Colonic mucosa (tissue), 4 donors: ENCODE measurements around the gene RNF130. TPM values are rescaled to one million over a fixed set of nuclear protein-coding genes. Genes with fewer than 3 reads are reported as not detected.

Source experiments
- DNase-seq: peaks from one replicate; pipeline ENCODE4 v3.0.0-alpha.2; 2020
- H3K27ac ChIP-seq: fragments of 200-600 bp; one replicate; pipeline ENCODE4 v1.8.0; 2021
- H3K27me3 ChIP-seq: fragments of 200-600 bp; one replicate; pipeline ENCODE4 v1.8.0; 2021
- H3K36me3 ChIP-seq: fragments of 200-600 bp; one replicate; pipeline ENCODE4 v1.8.0; 2021
- H3K4me1 ChIP-seq: fragments of 200-600 bp; one replicate; pipeline ENCODE4 v1.8.0; 2021; ENCODE audit warnings: mild to moderate bottlenecking
- H3K4me3 ChIP-seq: fragments of 200-600 bp; one replicate; pipeline ENCODE4 v1.8.0; 2021
- H3K9ac ChIP-seq, 2 donors: one replicate each; pipeline ENCODE4 v1.7.0; 2013; ENCODE audit warnings: control low read depth in 2 of 2, low read depth in 2 of 2, low read length in 2 of 2
- H3K9me3 ChIP-seq: fragments of 200-600 bp; one replicate; pipeline ENCODE4 v1.8.0; 2021
- intact Hi-C: fragments of 100-400 bp; cut with DNase I; formaldehyde crosslinking; loops from one replicate; pipeline ENCODE4 v1.14.1; 2022
- total RNA-seq, 2 donors: library from RNA; stranded (reverse); fragmentation: NEBNext Ultra II Directional in 1 of 2; extraction: Animal tissue kit (Norgen Biotek cat#: 25700) in 1 of 2; gene quantifications; one replicate each; pipeline ENCODE4 v1.2.1, GENCODE V29; 2021
- TF ChIP-seq, protein P1 (sequence below): fragments of 200-600 bp; IDR thresholded peaks from one replicate; pipeline ENCODE4 v1.8.0; 2022; ENCODE audit warnings: antibody characterized with exemption, mild to moderate bottlenecking
- donor health status: healthy.
- donor health status: DM: no; HTN: no; CAD: no.
- donor health status: DM: no; HTN: no; CAD: no.

The RNF130 gene
- total RNA-seq, 2 donors from 2014 or later, result 32.0 to 41.7 TPM

- TF ChIP-seq, protein P1, sequence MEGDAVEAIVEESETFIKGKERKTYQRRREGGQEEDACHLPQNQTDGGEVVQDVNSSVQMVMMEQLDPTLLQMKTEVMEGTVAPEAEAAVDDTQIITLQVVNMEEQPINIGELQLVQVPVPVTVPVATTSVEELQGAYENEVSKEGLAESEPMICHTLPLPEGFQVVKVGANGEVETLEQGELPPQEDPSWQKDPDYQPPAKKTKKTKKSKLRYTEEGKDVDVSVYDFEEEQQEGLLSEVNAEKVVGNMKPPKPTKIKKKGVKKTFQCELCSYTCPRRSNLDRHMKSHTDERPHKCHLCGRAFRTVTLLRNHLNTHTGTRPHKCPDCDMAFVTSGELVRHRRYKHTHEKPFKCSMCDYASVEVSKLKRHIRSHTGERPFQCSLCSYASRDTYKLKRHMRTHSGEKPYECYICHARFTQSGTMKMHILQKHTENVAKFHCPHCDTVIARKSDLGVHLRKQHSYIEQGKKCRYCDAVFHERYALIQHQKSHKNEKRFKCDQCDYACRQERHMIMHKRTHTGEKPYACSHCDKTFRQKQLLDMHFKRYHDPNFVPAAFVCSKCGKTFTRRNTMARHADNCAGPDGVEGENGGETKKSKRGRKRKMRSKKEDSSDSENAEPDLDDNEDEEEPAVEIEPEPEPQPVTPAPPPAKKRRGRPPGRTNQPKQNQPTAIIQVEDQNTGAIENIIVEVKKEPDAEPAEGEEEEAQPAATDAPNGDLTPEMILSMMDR, result no peak
- Histone ChIP-seq H3K9me3 (no peaks in the 10 kb centered on the region), H3K4me1 (no peaks in the 10 kb centered on the region), H3K27me3 (no peaks in the 10 kb centered on the region), H3K27ac (no peak overlapping the region), H3K4me3 (no peak overlapping the region), H3K9ac (no peak overlapping the region), H3K36me3 (no peaks in the 10 kb centered on the region)
- intact Hi-C loops, result no loop called here
- no peak for DNase-seq
Observed at GRCh38 chr5:179986328-179986727, 85.2 kb downstream of the RNF130 start.

DNA sequence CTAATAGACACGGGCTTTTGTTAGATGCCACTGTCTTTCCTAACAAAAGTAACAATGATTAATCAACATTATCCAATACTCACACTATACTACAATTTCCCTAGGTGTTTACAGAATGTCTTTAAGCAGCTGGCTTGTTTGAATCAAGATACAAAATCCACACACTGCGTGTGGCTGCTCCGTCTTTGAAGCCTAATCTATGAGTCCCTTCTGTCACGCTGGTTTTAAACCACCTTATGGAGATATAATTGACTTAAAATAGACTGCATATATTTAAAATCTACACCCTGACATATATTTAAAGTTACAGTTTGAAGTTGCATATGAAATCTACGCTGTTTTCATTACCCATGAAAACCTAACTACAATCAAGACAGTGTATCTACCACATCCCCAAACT, 89.9 kb downstream of the RNF130 start:
- TF ChIP-seq, protein P1, result no peak
- Histone ChIP-seq H3K9ac (no peak overlapping the region), H3K9me3 (no peaks in the 10 kb centered on the region), H3K4me3 (no peak overlapping the region), H3K4me1 (no peaks in the 10 kb centered on the region), H3K36me3 (no peaks in the 10 kb centered on the region), H3K27ac (no peak overlapping the region), H3K27me3 (no peaks in the 10 kb centered on the region)
- DNase-seq, result no peak
- intact Hi-C loops, result no loop called here

DNA sequence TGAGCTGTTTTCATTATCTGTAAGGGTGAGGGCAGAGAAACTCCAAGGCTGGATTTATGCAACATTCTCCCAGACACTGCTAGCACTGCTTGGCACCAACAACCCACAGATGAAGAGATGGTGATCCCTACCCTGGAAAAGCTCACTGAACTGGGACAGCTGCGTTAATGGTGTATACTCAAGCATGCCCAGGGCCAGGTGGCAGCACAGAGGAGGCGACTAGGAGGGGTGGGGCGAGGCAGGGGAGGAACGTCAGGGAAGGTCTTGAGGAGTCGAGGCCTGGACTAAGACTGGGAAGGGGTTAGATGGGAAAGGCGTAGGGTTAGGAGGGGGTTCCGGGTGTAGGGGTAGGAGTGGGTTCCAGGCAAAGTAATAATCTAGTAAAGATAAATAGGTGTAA, 90.8 kb downstream of the RNF130 start:
- H3K27me3 ChIP-seq, result no peaks in the 10 kb centered on the region
- DNase-seq, result no peak
- H3K4me3 ChIP-seq, result no peak overlapping the region
- no peaks in the 10 kb centered on the region for H3K9me3 ChIP-seq
- H3K36me3 ChIP-seq, result no peaks in the 10 kb centered on the region
- H3K9ac ChIP-seq, result no peak overlapping the region
- TF ChIP-seq, protein P1, result no peak
- H3K4me1 ChIP-seq, result no peaks in the 10 kb centered on the region
- intact Hi-C loops, result no loop called here
- H3K27ac ChIP-seq, result no peak overlapping the region

- intact Hi-C loops, result no loop called here
- Histone ChIP-seq H3K9me3 (no peaks in the 10 kb centered on the region), H3K36me3 (peaks cover 5% of the 10 kb centered on the region), H3K4me3 (no peak overlapping the region), H3K4me1 (no peaks in the 10 kb centered on the region), H3K27ac (no peak overlapping the region), H3K27me3 (no peaks in the 10 kb centered on the region), H3K9ac (no peak overlapping the region)
- no peak for DNase-seq
- TF ChIP-seq, protein P1, result no peak
Observed at GRCh38 chr5:179978792-179979191, 92.8 kb downstream of the RNF130 start.

DNA sequence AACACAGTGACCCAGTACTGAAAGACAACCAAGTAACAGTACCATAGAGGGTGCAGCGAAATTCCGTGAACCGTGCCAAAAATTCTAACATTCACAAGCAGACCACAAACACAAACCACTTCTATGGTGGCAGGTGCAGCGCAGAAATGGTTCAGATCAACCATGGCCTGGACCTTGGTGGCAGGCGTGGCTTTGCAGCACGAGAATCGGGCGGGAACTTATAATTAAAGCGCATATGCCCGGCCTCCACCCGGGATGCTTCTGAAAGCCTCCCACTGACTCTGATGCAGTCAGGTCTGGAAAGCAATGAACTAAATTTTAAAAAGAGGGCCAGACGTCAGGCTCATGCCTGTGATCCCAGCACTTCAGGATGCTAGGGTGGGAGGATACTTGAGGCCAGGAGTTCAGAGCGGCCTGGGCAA, 95.8 kb downstream of the RNF130 start:
- no peaks in the 10 kb centered on the region for H3K4me1 ChIP-seq
- no peak for DNase-seq

More for the DNA sequence above, 95.8 kb downstream of the RNF130 start:
- Histone ChIP-seq H3K27ac (no peak overlapping the region), H3K27me3 (no peaks in the 10 kb centered on the region), H3K9me3 (no peaks in the 10 kb centered on the region), H3K36me3 (peaks cover 5% of the 10 kb centered on the region), H3K4me3 (no peak overlapping the region), H3K9ac (no peak overlapping the region)
- TF ChIP-seq, protein P1, result no peak
- intact Hi-C loops, result no loop called here
